HepG2 (cell line): Measurements from ENCODE around the gene TTBK1. TPM values are rescaled to one million over a fixed set of nuclear protein-coding genes. Genes with fewer than 3 reads are reported as not detected.

Experiments
- AGO2 ChIP-seq: fragments of 200-400 bp; formaldehyde crosslinking; optimal IDR thresholded peaks from 2 replicates; pipeline ENCODE3; 2017; ENCODE audit warnings: mild to moderate bottlenecking, low read depth, low read length, moderate library complexity
- CC2D1A ChIP-seq: sonication (generic); formaldehyde crosslinking; IDR thresholded peaks from 2 replicates; pipeline ENCODE4 v1.8.1; 2023; ENCODE audit warnings: mild to moderate bottlenecking, missing genetic modification reagents
- FOXK2 ChIP-seq: fragments of 450-650 bp; IDR thresholded peaks from 2 replicates; pipeline ENCODE4 v1.6.1; 2016
- GATA4 ChIP-seq: sonication (generic); IDR thresholded peaks from 2 replicates; pipeline ENCODE4 v1.6.1; 2016; ENCODE audit warnings: antibody characterized with exemption, low read depth, borderline replicate concordance
- HNRNPL ChIP-seq: fragments of 200-400 bp; formaldehyde crosslinking; IDR thresholded peaks from 2 replicates; pipeline ENCODE4 v1.6.1; 2017; ENCODE audit warnings: mild to moderate bottlenecking, low read depth, low read length
- KLF13 ChIP-seq: sonication (generic); formaldehyde crosslinking; IDR thresholded peaks from 2 replicates; pipeline ENCODE4 v1.4.0; 2020; ENCODE audit warnings: mild to moderate bottlenecking, missing genetic modification reagents
- MTA1 ChIP-seq: sonication (generic); formaldehyde crosslinking; IDR thresholded peaks from 2 replicates; pipeline ENCODE4 v1.4.0; 2020; ENCODE audit warnings: missing genetic modification reagents, mild to moderate bottlenecking, borderline replicate concordance
- NFATC3 ChIP-seq: sonication (generic); formaldehyde crosslinking; IDR thresholded peaks from 2 replicates; pipeline ENCODE4 v1.5.1; 2020; ENCODE audit warnings: mild to moderate bottlenecking, missing genetic modification reagents
- PCBP1 ChIP-seq: fragments of 200-400 bp; formaldehyde crosslinking; IDR thresholded peaks from 2 replicates; pipeline ENCODE4 v1.6.1; 2017; ENCODE audit warnings: mild to moderate bottlenecking, low read depth, low read length, borderline replicate concordance
- SALL2 ChIP-seq: sonication (generic); formaldehyde crosslinking; IDR thresholded peaks from 2 replicates; pipeline ENCODE4 v1.8.1; 2023; ENCODE audit warnings: mild to moderate bottlenecking, missing genetic modification reagents, inconsistent platforms
- STAT6 ChIP-seq: sonication (generic); formaldehyde crosslinking; IDR thresholded peaks from 2 replicates; pipeline ENCODE4 v1.4.0; 2020; ENCODE audit warnings: missing genetic modification reagents, mild to moderate bottlenecking, borderline replicate concordance
- TBP ChIP-seq: sonication (generic); formaldehyde crosslinking; IDR thresholded peaks from 2 replicates; pipeline ENCODE4 v1.5.0; 2020; ENCODE audit warnings: missing genetic modification reagents
- YEATS4 ChIP-seq: sonication (generic); formaldehyde crosslinking; IDR thresholded peaks from 2 replicates; pipeline ENCODE4 v1.4.0; 2020; ENCODE audit warnings: missing genetic modification reagents, borderline replicate concordance
- ZMYM4 ChIP-seq: sonication (generic); formaldehyde crosslinking; IDR thresholded peaks from 2 replicates; pipeline ENCODE4 v1.8.1; 2023; ENCODE audit warnings: mild to moderate bottlenecking, missing genetic modification reagents
- ZNF343 ChIP-seq: sonication (generic); formaldehyde crosslinking; IDR thresholded peaks from 2 replicates; pipeline ENCODE4 v1.4.0; 2020; ENCODE audit warnings: mild to moderate bottlenecking, missing genetic modification reagents
- ZNF709 ChIP-seq: sonication (generic); formaldehyde crosslinking; IDR thresholded peaks from 2 replicates; pipeline ENCODE4 v1.5.0; 2020; ENCODE audit warnings: mild to moderate bottlenecking, missing genetic modification reagents
- ZNF780A ChIP-seq: sonication (generic); formaldehyde crosslinking; IDR thresholded peaks from 2 replicates; pipeline ENCODE4 v1.8.0; 2022; ENCODE audit warnings: mild to moderate bottlenecking, missing genetic modification reagents, moderate library complexity
- polyA plus RNA-seq, 8 experiments: library from polyadenylated mRNA; depleted of rRNA in 3 of 8; stranded (reverse) in 7 of 8; unstranded in 1 of 8; fragments of >200 nt; fragmentation: Illumina TruSeq in 4 of 8; extraction: Trizol in 4 of 8; gene quantifications; 2 replicates each; pipeline versions ENCODE4 v1.2.1 to v1.2.3, GENCODE V29; 2011 to 2016; ENCODE audit warnings: low read depth in 4 of 8, missing spikeins in 1 of 8, mixed read lengths in 1 of 8; ENCODE audit not compliant: insufficient read depth in 1 of 8
- total RNA-seq, 5 experiments: library from RNA; depleted of rRNA; stranded (reverse); fragments of >200 nt; fragmentation: Illumina TruSeq; extraction: Trizol; gene quantifications; 2 replicates each; pipeline ENCODE4 v1.2.3, GENCODE V29; 2016; ENCODE audit warnings: low read depth in 1 of 5
- TF ChIP-seq, protein P1 (sequence below): sonication (generic); formaldehyde crosslinking; IDR thresholded peaks from 2 replicates; pipeline ENCODE4 v1.4.0; 2020; ENCODE audit warnings: mild to moderate bottlenecking, missing genetic modification reagents
- TF ChIP-seq, protein P2 (sequence below): sonication (generic); formaldehyde crosslinking; IDR thresholded peaks from 2 replicates; pipeline ENCODE4 v1.9.0; 2021; ENCODE audit warnings: missing genetic modification reagents, borderline replicate concordance
- TF ChIP-seq, protein P3 (sequence below): sonication (generic); formaldehyde crosslinking; IDR thresholded peaks from 2 replicates; pipeline ENCODE4 v1.4.0; 2020; ENCODE audit warnings: missing genetic modification reagents, borderline replicate concordance

Gene TTBK1
- total and polyA plus RNA-seq, 2 of the 13 experiments (the other 11 are each of a cell fraction or from before 2014, with no cell fraction given): 0.24 to 0.33 TPM

DNA sequence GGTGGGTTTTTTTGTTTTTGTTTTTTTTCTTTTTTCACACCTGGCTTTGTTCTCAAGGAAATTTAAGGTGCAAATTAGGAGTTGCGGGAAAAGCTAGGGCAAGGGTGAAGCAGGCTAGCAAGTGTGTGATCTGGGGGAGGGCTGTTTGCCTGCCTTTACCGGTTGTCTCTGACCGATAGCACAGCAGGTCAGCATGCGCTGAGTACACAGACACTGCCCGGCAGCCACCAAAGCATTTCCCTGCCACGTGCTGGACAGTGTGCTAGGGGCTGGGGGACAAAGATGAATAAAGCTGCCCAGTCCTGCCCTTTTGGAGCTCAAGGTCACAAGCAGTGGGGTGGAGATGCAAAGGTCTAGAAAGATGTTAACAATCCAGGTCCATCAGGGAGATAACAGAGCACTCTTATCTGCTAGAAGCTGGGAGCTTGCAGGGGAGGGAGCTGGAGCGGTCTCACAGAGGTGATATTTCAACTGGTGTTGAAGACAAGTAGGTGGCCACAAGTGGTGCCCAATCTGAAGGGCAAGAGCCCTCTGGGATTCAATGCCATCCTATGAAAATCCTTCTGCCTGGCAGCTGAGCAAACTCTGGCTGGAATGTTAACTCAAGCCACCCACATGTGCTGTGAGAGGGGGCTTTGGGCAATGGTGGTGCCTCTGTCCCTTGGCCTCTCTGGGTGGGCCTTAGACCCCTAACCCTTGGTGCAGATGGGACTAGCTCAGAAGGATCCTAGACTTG is 24.5 kb downstream of the TTBK1 start (continued):
- TF ChIP-seq STAT6 (CRISPR knock-in tag): peak; percentile 100
- peak; percentile 81; the same call in 1 of the 2 replicates for TF ChIP-seq FOXK2
- TF ChIP-seq GATA4: peak; percentile 99
- TF ChIP-seq, protein P1, sequence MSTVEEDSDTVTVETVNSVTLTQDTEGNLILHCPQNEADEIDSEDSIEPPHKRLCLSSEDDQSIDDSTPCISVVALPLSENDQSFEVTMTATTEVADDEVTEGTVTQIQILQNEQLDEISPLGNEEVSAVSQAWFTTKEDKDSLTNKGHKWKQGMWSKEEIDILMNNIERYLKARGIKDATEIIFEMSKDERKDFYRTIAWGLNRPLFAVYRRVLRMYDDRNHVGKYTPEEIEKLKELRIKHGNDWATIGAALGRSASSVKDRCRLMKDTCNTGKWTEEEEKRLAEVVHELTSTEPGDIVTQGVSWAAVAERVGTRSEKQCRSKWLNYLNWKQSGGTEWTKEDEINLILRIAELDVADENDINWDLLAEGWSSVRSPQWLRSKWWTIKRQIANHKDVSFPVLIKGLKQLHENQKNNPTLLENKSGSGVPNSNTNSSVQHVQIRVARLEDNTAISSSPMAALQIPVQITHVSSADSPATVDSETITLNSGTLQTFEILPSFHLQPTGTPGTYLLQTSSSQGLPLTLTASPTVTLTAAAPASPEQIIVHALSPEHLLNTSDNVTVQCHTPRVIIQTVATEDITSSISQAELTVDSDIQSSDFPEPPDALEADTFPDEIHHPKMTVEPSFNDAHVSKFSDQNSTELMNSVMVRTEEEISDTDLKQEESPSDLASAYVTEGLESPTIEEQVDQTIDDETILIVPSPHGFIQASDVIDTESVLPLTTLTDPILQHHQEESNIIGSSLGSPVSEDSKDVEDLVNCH (CRISPR knock-in tag): no peak
- peak; percentile 95 for TF ChIP-seq KLF13 (CRISPR knock-in tag)
- TF ChIP-seq ZMYM4: peak; percentile 96
- TF ChIP-seq ZNF709 (CRISPR knock-in tag): peak; percentile 85
- TF ChIP-seq, protein P2, sequence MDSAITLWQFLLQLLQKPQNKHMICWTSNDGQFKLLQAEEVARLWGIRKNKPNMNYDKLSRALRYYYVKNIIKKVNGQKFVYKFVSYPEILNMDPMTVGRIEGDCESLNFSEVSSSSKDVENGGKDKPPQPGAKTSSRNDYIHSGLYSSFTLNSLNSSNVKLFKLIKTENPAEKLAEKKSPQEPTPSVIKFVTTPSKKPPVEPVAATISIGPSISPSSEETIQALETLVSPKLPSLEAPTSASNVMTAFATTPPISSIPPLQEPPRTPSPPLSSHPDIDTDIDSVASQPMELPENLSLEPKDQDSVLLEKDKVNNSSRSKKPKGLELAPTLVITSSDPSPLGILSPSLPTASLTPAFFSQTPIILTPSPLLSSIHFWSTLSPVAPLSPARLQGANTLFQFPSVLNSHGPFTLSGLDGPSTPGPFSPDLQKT (CRISPR knock-in tag): no peak
- TF ChIP-seq, protein P3, sequence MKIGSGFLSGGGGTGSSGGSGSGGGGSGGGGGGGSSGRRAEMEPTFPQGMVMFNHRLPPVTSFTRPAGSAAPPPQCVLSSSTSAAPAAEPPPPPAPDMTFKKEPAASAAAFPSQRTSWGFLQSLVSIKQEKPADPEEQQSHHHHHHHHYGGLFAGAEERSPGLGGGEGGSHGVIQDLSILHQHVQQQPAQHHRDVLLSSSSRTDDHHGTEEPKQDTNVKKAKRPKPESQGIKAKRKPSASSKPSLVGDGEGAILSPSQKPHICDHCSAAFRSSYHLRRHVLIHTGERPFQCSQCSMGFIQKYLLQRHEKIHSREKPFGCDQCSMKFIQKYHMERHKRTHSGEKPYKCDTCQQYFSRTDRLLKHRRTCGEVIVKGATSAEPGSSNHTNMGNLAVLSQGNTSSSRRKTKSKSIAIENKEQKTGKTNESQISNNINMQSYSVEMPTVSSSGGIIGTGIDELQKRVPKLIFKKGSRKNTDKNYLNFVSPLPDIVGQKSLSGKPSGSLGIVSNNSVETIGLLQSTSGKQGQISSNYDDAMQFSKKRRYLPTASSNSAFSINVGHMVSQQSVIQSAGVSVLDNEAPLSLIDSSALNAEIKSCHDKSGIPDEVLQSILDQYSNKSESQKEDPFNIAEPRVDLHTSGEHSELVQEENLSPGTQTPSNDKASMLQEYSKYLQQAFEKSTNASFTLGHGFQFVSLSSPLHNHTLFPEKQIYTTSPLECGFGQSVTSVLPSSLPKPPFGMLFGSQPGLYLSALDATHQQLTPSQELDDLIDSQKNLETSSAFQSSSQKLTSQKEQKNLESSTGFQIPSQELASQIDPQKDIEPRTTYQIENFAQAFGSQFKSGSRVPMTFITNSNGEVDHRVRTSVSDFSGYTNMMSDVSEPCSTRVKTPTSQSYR (CRISPR knock-in tag): peak; percentile 98
- TF ChIP-seq NFATC3 (CRISPR knock-in tag): peak; percentile 97
- TF ChIP-seq PCBP1: no peak
- TF ChIP-seq CC2D1A (CRISPR knock-in tag): 0 out of 2 replicates have a peak, but pooled peaks have one; percentile 84
- TF ChIP-seq AGO2: no peak
- peak; percentile 90 for TF ChIP-seq HNRNPL
- peak; percentile 100 for TF ChIP-seq MTA1
- no peak for TF ChIP-seq TBP
- TF ChIP-seq YEATS4 (CRISPR knock-in tag): peak; percentile 99
- TF ChIP-seq ZNF343 (CRISPR knock-in tag): no peak
- TF ChIP-seq ZNF780A (CRISPR knock-in tag): peak; percentile 99
- peak; percentile 98 for TF ChIP-seq SALL2 (CRISPR knock-in tag)
